Left lung (tissue), 14 donors: Measurements from ENCODE around the gene SAMHD1. TPM values are rescaled to one million over a fixed set of nuclear protein-coding genes. Genes with fewer than 3 reads are reported as not detected.
"Not testable (repeated sequence)": the region's sequence is repeated elsewhere in the genome, so short reads cannot be mapped to it uniquely, and the experiment has no call there.

Source experiments
- ATAC-seq: fragments of 200-7000 bp; cut with Tn5 transposase; one replicate; pipeline ENCODE4 v1.9.1; 2020; ENCODE audit warnings: moderate library complexity
- DNase-seq, 4 donors: peaks; one replicate each; pipeline ENCODE4 v3.0.0-alpha.2; 2013 to 2020
- H3K27ac ChIP-seq, 2 donors: fragments of 200-600 bp; sonication (generic) in 1 of 2; one replicate each; pipeline versions ENCODE4 v1.5.0 to v1.8.0; 2020 to 2021
- H3K27me3 ChIP-seq, 2 donors: fragments of 200-600 bp; sonication (generic) in 1 of 2; one replicate each; pipeline versions ENCODE4 v1.5.0 to v1.8.0; 2020 to 2021
- H3K36me3 ChIP-seq, 2 donors: fragments of 200-600 bp; sonication (generic) in 1 of 2; one replicate each; pipeline versions ENCODE4 v1.5.0 to v1.8.0; 2020 to 2021
- H3K4me1 ChIP-seq, 2 donors: fragments of 200-600 bp; one replicate each; pipeline ENCODE4 v1.8.0; 2021
- H3K4me3 ChIP-seq, 2 donors: fragments of 200-600 bp; sonication (generic) in 1 of 2; one replicate each; pipeline versions ENCODE4 v1.5.0 to v1.8.0; 2020 to 2021; ENCODE audit warnings: mild to moderate bottlenecking in 1 of 2
- H3K9me3 ChIP-seq, 2 donors: fragments of 200-600 bp; sonication (generic) in 1 of 2; one replicate each; pipeline versions ENCODE4 v1.5.0 to v1.8.0; 2020 to 2021
- CTCF ChIP-seq, 2 donors: fragments of 200-600 bp; sonication (generic) in 1 of 2; IDR thresholded peaks; one replicate each; pipeline versions ENCODE4 v1.5.0 to v1.8.0; 2021; ENCODE audit warnings: antibody characterized with exemption in 2 of 2
- intact Hi-C, 2 donors: fragments of 100-400 bp; cut with DNase I; formaldehyde crosslinking; loops; one replicate each; pipeline versions ENCODE4 v1.11.2 to v1.14.2; 2022
- long read RNA-seq, 12 donors: library from polyadenylated mRNA in 2 of 12; unstranded in 2 of 12; transcript quantifications; one replicate each; pipeline ENCODE4 v2.0.0 and lab custom pipeline, GENCODE V29; 2019 to 2026
- polyA plus RNA-seq, 6 donors: library from polyadenylated mRNA; unstranded; fragments of 120-200 nt; gene quantifications; one replicate each; pipeline ENCODE4 v1.2.1, GENCODE V29; 2013; ENCODE audit not compliant: insufficient read length in 6 of 6
- total RNA-seq, 2 donors: library from RNA; stranded (reverse); fragmentation: NEBNext Ultra II Directional; extraction: Animal tissue kit (Norgen Biotek cat#: 25700); gene quantifications; one replicate each; pipeline ENCODE4 v1.2.1, GENCODE V29; 2021
- donor health status: DM: no; HTN: yes; CAD: no.
- donor health status: DM: no; HTN: no; CAD: no.

SAMHD1 gene
- total RNA-seq (100 to 1,000 TPM; 128 to 197 TPM), polyA plus RNA-seq (10 to 100 TPM; 31.8 to 41.7 (median 37.2) TPM)
- long read RNA-seq, donor 1, full-length matches to known transcripts: 8 of 8 reads
- long read RNA-seq, donor 1, partial matches to known transcripts: 0 of 8 reads
- long read RNA-seq, donor 1, other reads (novel, unspliced or antisense): 0 of 8 reads
- long read RNA-seq, donor 2, full-length matches to known transcripts: 6 of 37 reads
- long read RNA-seq, donor 2, partial matches to known transcripts: 31 of 37 reads
- long read RNA-seq, donor 2, other reads (novel, unspliced or antisense): 0 of 37 reads
- long read RNA-seq, donor 3, full-length matches to known transcripts: 7 of 7 reads
- long read RNA-seq, donor 3, partial matches to known transcripts: 0 of 7 reads
- long read RNA-seq, donor 3, other reads (novel, unspliced or antisense): 0 of 7 reads
- long read RNA-seq, donor 4, full-length matches to known transcripts: 7 of 18 reads
- long read RNA-seq, donor 4, partial matches to known transcripts: 4 of 18 reads
- long read RNA-seq, donor 4, other reads (novel, unspliced or antisense): 7 of 18 reads
- long read RNA-seq, donor 5, full-length matches to known transcripts: 5 of 5 reads
- long read RNA-seq, donor 5, partial matches to known transcripts: 0 of 5 reads
- long read RNA-seq, donor 5, other reads (novel, unspliced or antisense): 0 of 5 reads
- long read RNA-seq, donor 6, full-length matches to known transcripts: 4 of 4 reads
- long read RNA-seq, donor 6, partial matches to known transcripts: 0 of 4 reads
- long read RNA-seq, donor 6, other reads (novel, unspliced or antisense): 0 of 4 reads
- long read RNA-seq, donor 7, full-length matches to known transcripts: 1 of 1 reads
- long read RNA-seq, donor 7, partial matches to known transcripts: 0 of 1 reads
- long read RNA-seq, donor 7, other reads (novel, unspliced or antisense): 0 of 1 reads
- long read RNA-seq, donor 8, full-length matches to known transcripts: 7 of 7 reads
- long read RNA-seq, donor 8, partial matches to known transcripts: 0 of 7 reads
- long read RNA-seq, donor 8, other reads (novel, unspliced or antisense): 0 of 7 reads
- long read RNA-seq, donor 9: 0 reads
- long read RNA-seq, donor 10, full-length matches to known transcripts: 9 of 23 reads
- long read RNA-seq, donor 10, partial matches to known transcripts: 5 of 23 reads
- long read RNA-seq, donor 10, other reads (novel, unspliced or antisense): 9 of 23 reads
- long read RNA-seq, donor 11, full-length matches to known transcripts: 13 of 13 reads
- long read RNA-seq, donor 11, partial matches to known transcripts: 0 of 13 reads
- long read RNA-seq, donor 11, other reads (novel, unspliced or antisense): 0 of 13 reads
- long read RNA-seq, donor 12, full-length matches to known transcripts: 6 of 6 reads
- long read RNA-seq, donor 12, partial matches to known transcripts: 0 of 6 reads
- long read RNA-seq, donor 12, other reads (novel, unspliced or antisense): 0 of 6 reads

- Histone ChIP-seq H3K27ac (peak within 1 kb of the TSS; percentile 90 to 97), H3K4me3 (peak within 1 kb of the TSS; percentile 90 to 100), H3K36me3 (peaks cover 0 to 5% of the 10 kb centered on the region in 2 donors), H3K4me1 (peaks cover 11 to 61% of the 10 kb centered on the region in 2 donors), H3K9me3 (no peaks in the 10 kb centered on the region), H3K27me3 (no peaks in the 10 kb centered on the region)
- peak in 1 of 2 donors; percentile 24 for TF ChIP-seq CTCF (IDR thresholded peaks at IDR 0.05)
- intact Hi-C loops: no loop called here
- peak; percentile 91 to 100 (median 98) for DNase-seq
- ATAC-seq: peak; percentile 93
Observed at GRCh38 chr20:36951198-36951978, at the start of gene SAMHD1. Gene SAMHD1 (minus strand): TSS chr20:36951708. CDS start chr20:36951643, 65 bp downstream.

GRCh38 chr20:37000171-37000570 is 48.7 kb upstream of the SAMHD1 start:
- ATAC-seq, H3K27me3 ChIP-seq, H3K4me3 ChIP-seq, DNase-seq, intact Hi-C loops, H3K27ac ChIP-seq, H3K9me3 ChIP-seq, H3K4me1 ChIP-seq: not testable (repeated sequence)
- peaks cover 0 to 28% of the 10 kb centered on the region in 2 donors for H3K36me3 ChIP-seq

GRCh38 chr20:36998652-36999051 is 47.1 kb upstream of the SAMHD1 start:
- H3K27me3 ChIP-seq: no peaks in the 10 kb centered on the region
- DNase-seq (no peak), ATAC-seq (no peak)
- intact Hi-C loops: no loop called here
- H3K4me1 ChIP-seq: no peaks in the 10 kb centered on the region
- H3K27ac ChIP-seq: no peak overlapping the region
- no peak for TF ChIP-seq CTCF (IDR thresholded peaks at IDR 0.05)
- peaks cover 0 to 31% of the 10 kb centered on the region in 2 donors for H3K36me3 ChIP-seq
- no peaks in the 10 kb centered on the region for H3K9me3 ChIP-seq
- H3K4me3 ChIP-seq: no peak overlapping the region

GRCh38 chr20:36997121-36997520 is 45.6 kb upstream of the SAMHD1 start:
- TF ChIP-seq CTCF (IDR thresholded peaks at IDR 0.05): no peak
- H3K36me3 ChIP-seq: peaks cover 0 to 23% of the 10 kb centered on the region in 2 donors
- no peak overlapping the region for H3K4me3 ChIP-seq
- H3K27ac ChIP-seq: no peak overlapping the region
- no peaks in the 10 kb centered on the region for H3K27me3 ChIP-seq
- DNase-seq (no peak), ATAC-seq (no peak)
- H3K9me3 ChIP-seq: peaks cover 0 to 9% of the 10 kb centered on the region in 2 donors
- H3K4me1 ChIP-seq: no peaks in the 10 kb centered on the region
- intact Hi-C loops: no loop called here

DNA sequence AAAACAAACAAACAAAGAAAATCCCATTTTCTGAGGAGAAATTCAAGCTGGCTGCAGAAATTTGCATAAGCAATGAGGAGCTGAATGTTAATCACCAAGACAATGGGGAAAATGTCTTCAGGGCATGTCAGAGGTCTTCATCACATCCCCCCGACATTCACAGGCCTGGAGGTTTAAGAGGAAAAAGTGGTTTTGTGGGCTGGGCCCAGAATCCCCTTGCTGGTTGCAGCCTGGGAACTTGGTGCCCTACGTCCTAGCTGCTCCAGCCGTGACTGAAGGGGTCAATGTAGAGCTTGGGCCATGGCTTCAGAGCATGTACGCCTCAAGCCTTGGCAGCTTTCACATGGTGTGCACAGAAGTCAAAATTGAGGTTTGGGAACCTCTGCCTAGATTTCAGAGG is 42.7 kb upstream of the SAMHD1 start:
- intact Hi-C loops, ATAC-seq, H3K27me3 ChIP-seq, H3K27ac ChIP-seq, DNase-seq, H3K4me1 ChIP-seq, H3K4me3 ChIP-seq, H3K9me3 ChIP-seq: not testable (repeated sequence)
- H3K36me3 ChIP-seq: peaks cover 0 to 23% of the 10 kb centered on the region in 2 donors
